Bronchial epithelial cell (primary cell): ENCODE measurements around the gene ITM2B. TPM values are rescaled to one million over a fixed set of nuclear protein-coding genes. Genes with fewer than 3 reads are reported as not detected.

Experiments used
- DNase-seq: peaks from one replicate; pipeline ENCODE4 v3.0.0-alpha.2; 2010; ENCODE audit warnings: low read depth
- FAIRE-seq: peaks from 2 replicates; lab custom pipeline; 2011; peaks lifted over from hg19 to GRCh38; lab: Jason Lieb, UNC
- H3K27me3 ChIP-seq: 2 replicates; pipeline ENCODE4 v1.5.1; 2011; ENCODE audit warnings: low read length; ENCODE audit not compliant: control insufficient read depth, insufficient read depth
- H3K36me3 ChIP-seq: 2 replicates; pipeline ENCODE4 v1.5.1; 2011; ENCODE audit warnings: low read length; ENCODE audit not compliant: control insufficient read depth, insufficient read depth
- H3K4me3 ChIP-seq: 2 replicates; pipeline ENCODE4 v1.5.1; 2011; ENCODE audit warnings: mild to moderate bottlenecking, low read depth, low read length, control low read depth
- CTCF ChIP-seq: IDR thresholded peaks from 2 replicates; pipeline ENCODE4 v1.5.1; 2011; ENCODE audit warnings: mild to moderate bottlenecking, moderate library complexity, low read length, control low read depth, inconsistent platforms; ENCODE audit not compliant: insufficient read depth, severe bottlenecking
- total RNA-seq: library from RNA; depleted of rRNA; stranded (reverse); fragments of >200 nt; gene quantifications from 2 replicates; pipeline ENCODE4 v1.2.1, GENCODE V29; 2014

ITM2B gene
- total RNA-seq, 1 donor from 2014 or later, result 57.4 TPM

- FAIRE-seq (no peak), DNase-seq (no peak)
- no peaks in the 10 kb centered on the region for H3K27me3 ChIP-seq
- no peak for TF ChIP-seq CTCF
- H3K4me3 ChIP-seq, result no peak overlapping the region
- peaks cover 1% of the 10 kb centered on the region for H3K36me3 ChIP-seq
Observed at GRCh38 chr13:48231933-48232332, 1.1 kb upstream of the ITM2B start.

GRCh38 chr13:48232420-48233045, 473 bp upstream of the ITM2B start:
- peaks cover 1% of the 10 kb centered on the region for H3K36me3 ChIP-seq
- no peaks in the 10 kb centered on the region for H3K27me3 ChIP-seq
- TF ChIP-seq CTCF, result no peak
- peak overlapping the region; percentile 79 for H3K4me3 ChIP-seq
- FAIRE-seq (no peak), DNase-seq (peak; percentile 42)

- no peaks in the 10 kb centered on the region for H3K27me3 ChIP-seq
- no peak for FAIRE-seq
- peak overlapping the region; percentile 79 for H3K4me3 ChIP-seq
- TF ChIP-seq CTCF, result no peak
- H3K36me3 ChIP-seq, result peaks cover 1% of the 10 kb centered on the region
- peak; percentile 42 for DNase-seq
Observed at GRCh38 chr13:48233889-48234488, 983 bp downstream of the ITM2B start.

- DNase-seq (peak; percentile 40), FAIRE-seq (no peak)
Observed at GRCh38 chr13:48234566-48235340, 1.7 kb downstream of the ITM2B start.

More at GRCh38 chr13:48234566-48235340, 1.7 kb downstream of the ITM2B start:
- Histone ChIP-seq H3K4me3 (peak overlapping the region; percentile 79), H3K27me3 (no peaks in the 10 kb centered on the region), H3K36me3 (peaks cover 1% of the 10 kb centered on the region)
- no peak for TF ChIP-seq CTCF
